ENCODE data around the gene CFAP157. TPM values are rescaled to one million over a fixed set of nuclear protein-coding genes. Genes with fewer than 3 reads are reported as not detected.

Gene CFAP157
- total and polyA plus RNA-seq, 2 donors (not counting 3 experiments of a cell fraction or from before 2014, with no cell fraction given): 0.03 TPM; not detected in 1

DNA sequence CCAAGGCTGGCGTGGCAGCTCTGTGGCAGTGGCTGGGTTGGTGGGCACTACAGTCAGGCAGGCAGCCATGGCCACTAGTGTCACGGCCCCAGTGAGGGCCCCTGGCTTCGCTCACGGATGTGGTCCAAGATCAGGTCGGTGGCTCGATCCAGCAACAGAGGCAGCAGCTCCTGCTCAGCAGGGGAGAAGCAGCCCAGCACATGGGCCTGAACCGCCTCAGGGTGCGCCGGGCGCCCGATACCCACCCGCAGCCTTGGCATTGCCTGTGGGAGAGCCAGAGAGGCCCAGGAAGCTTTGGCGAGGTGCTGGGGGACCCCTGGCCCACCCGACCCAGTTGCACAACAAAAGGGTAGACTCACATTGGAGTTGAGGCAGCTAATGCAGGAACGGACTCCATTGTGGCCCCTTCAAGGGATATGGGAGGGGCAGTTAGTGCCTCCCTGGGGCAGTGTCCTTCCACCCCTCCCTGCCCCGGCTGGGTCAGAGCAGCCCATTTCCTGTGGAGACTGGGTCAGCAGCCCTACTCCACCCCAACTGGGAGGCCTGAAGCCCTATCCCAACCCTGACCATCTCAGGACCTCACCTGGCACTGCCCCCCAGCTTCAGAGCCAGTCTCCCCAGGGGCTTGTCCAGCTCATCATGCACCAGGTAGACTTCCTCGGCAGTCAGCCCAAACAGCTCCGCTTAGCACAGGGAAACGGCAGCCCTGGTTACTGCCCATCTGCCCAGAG lies 7.4 kb downstream of the CFAP157 start:
- FAIRE-seq (no peak), DNase-seq (ENCODE audit: low read depth, low spot score) (no peak)
- no peaks in the 10 kb centered on the region for H4K20me1 ChIP-seq (replicated peaks; ENCODE audit: control insufficient read depth, extremely low read depth, insufficient read depth, low read length)
- ChIA-PET POLR2A (no interaction called here), CTCF (interaction anchor here (0.9 to 3.3 kb wide), 7 partner anchors 9 to 188 kb away, joined by 3 to 30 read pairs (median 3); partner anchors contain the start of gene TOR2A)
- H3K79me2 ChIP-seq (ENCODE audit: control insufficient read depth, insufficient read depth, low read length): peaks cover 5% of the 10 kb centered on the region
- H3K4me3 ChIP-seq (replicated peaks in 1 of 3; ENCODE audit: insufficient read depth in 1 of 3, low read depth in 1 of 3, low read length in 3 of 3): peak overlapping the region in 1 of 3 experiments; percentile 85
- H3K4me1 ChIP-seq (ENCODE audit: control insufficient read depth, extremely low read depth, insufficient read depth, low read length): peaks cover 5% of the 10 kb centered on the region
- no peaks in the 10 kb centered on the region for H3K36me3 ChIP-seq (ENCODE audit: control insufficient read depth in 2 of 2, extremely low read depth in 1 of 2, insufficient read depth in 2 of 2, low read length in 2 of 2)
- intact Hi-C loops (cut with micrococcal nuclease) (no loop called here), dilution Hi-C loops (cut with MboI; ENCODE audit: extremely low pct_ligation_motif_present, low sequenced_read_pairs) (no loop called here)
- no peaks in the 10 kb centered on the region for H3K9me3 ChIP-seq (replicated peaks; ENCODE audit: control insufficient read depth, insufficient read depth, low read length)
- TF ChIP-seq POLR2A (IDR thresholded peaks at IDR 0.05; ENCODE audit: low read depth, low read length): no peak
- TF ChIP-seq, protein P1, sequence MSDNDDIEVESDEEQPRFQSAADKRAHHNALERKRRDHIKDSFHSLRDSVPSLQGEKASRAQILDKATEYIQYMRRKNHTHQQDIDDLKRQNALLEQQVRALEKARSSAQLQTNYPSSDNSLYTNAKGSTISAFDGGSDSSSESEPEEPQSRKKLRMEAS (IDR thresholded peaks at IDR 0.05; ENCODE audit: insufficient read depth, insufficient read length): no peak
- no peak for TF ChIP-seq FOS (IDR thresholded peaks at IDR 0.05; ENCODE audit: borderline replicate concordance, insufficient read depth, low read length)
- TF ChIP-seq, protein P2, sequence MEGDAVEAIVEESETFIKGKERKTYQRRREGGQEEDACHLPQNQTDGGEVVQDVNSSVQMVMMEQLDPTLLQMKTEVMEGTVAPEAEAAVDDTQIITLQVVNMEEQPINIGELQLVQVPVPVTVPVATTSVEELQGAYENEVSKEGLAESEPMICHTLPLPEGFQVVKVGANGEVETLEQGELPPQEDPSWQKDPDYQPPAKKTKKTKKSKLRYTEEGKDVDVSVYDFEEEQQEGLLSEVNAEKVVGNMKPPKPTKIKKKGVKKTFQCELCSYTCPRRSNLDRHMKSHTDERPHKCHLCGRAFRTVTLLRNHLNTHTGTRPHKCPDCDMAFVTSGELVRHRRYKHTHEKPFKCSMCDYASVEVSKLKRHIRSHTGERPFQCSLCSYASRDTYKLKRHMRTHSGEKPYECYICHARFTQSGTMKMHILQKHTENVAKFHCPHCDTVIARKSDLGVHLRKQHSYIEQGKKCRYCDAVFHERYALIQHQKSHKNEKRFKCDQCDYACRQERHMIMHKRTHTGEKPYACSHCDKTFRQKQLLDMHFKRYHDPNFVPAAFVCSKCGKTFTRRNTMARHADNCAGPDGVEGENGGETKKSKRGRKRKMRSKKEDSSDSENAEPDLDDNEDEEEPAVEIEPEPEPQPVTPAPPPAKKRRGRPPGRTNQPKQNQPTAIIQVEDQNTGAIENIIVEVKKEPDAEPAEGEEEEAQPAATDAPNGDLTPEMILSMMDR (IDR thresholded peaks at IDR 0.05; ENCODE audit: extremely low read depth in 1 of 2, insufficient read depth in 1 of 2, low read depth in 1 of 2, low read length in 2 of 2): no peak
- no peak for TF ChIP-seq JUN (IDR thresholded peaks at IDR 0.05; ENCODE audit: borderline replicate concordance, insufficient read depth, insufficient read length, low read depth)
- no peak for TF ChIP-seq MYC (IDR thresholded peaks at IDR 0.05; ENCODE audit: low read depth, low read length)
- no peak for TF ChIP-seq GATA2 (IDR thresholded peaks at IDR 0.05; ENCODE audit: insufficient read depth, insufficient read length, low read depth, low read length)
- no peak overlapping the region for H3K9ac ChIP-seq (replicated peaks; ENCODE audit: extremely low read depth, insufficient read depth, low read length)
- H3K27ac ChIP-seq (ENCODE audit: insufficient read depth, low read depth, low read length): no peak overlapping the region
- peak overlapping the region; percentile 48 for H3K4me2 ChIP-seq (ENCODE audit: insufficient read depth, low read length)
- H2AFZ ChIP-seq (ENCODE audit: low read depth, low read length): no peak overlapping the region
- no peaks in the 10 kb centered on the region for H3K9me1 ChIP-seq (replicated peaks; ENCODE audit: control insufficient read depth, extremely low read depth, insufficient read depth, low read length)
- no TSS peak for BruUV-seq (replicated peaks)
- no peaks in the 10 kb centered on the region for H3K27me3 ChIP-seq (ENCODE audit: control insufficient read depth in 2 of 2, insufficient read depth in 2 of 2, low read length in 2 of 2)

All from endothelial cell of umbilical vein (primary cell).